ENCODE measurements around the gene SCD5.
A peak's percentile ranks its signal among the peaks of the same experiment; 100 is the strongest.

The SCD5 gene

DNA sequence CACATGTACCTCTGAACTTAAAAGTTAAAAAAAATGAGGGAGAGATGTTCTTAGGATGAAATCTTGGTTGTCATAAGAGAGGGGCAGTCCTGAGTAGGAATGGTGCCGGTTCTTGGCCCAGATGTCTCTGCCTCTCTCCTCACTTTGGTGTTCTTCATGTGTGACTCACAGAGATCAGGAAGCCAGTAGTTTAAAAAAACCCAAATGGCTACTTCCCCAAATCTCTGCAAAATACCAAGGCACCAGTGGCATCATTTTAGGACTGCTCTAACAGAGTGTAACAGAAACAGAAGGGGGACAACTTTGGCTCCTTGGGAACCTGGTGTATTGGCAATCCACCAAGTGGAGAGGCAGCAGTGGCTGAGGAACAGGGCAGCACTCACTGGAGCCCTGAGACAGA lies 116.8 kb downstream of the SCD5 start:
- no peak for DNase-seq

DNA sequence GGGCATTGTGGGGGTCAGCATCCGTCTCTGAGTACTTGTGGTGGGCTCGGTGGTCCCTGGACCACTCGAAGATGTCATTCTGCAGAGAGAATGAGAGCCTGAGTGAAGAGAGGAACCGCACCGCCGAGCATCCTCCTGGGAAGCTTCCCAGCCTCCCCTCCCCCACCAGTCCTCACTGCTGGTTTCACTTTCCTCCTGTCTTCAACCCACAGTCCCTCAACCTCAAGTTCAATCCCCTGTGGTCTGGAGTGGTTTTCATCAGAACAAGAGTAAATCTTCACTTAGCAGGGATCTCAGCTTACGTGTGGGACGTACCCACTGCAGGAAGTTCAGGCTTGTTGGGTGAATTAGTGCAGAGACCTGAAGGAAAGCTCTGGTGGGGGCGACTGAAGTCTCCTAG lies 117.8 kb downstream of the SCD5 start:
- no peak for DNase-seq

DNA sequence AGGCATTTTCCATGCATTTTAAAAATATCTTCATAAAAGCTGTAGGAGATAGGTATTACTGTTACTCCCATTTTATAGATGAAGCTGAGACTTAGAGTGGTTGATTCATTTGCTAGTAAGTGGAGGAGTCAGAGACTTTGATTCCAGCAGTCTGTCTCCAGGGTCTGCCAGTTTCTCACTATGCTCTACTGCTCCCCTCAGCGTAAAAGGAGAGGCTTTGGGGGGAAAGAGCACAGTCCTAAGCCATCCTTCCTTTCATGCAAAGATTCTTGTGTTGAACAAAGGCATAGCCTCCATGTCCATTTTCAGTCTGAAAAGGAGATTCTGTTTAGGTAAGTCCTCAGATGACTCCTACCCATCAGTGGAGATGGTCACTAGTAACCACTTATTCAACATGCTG lies 119.1 kb downstream of the SCD5 start:
- no peak for DNase-seq

DNA sequence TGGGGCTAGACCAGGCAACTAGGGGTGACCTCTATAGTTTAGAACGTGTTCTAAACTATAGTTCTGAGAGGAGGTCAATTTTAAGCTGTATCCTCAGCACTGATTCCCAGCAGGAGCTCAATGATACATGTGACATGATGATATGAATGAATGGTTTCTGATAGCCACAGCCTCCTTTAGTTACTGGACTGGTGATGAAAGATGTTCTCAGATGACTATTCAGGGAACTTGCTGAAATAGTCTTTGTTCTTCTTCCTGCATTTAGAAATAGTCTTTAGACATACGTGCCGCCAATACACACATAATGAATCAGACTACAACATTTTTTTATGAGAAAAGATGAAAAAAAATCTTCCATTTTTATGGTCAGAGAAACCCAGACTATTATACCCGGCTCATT lies 120.5 kb downstream of the SCD5 start:
- DNase-seq, result no peak

DNA sequence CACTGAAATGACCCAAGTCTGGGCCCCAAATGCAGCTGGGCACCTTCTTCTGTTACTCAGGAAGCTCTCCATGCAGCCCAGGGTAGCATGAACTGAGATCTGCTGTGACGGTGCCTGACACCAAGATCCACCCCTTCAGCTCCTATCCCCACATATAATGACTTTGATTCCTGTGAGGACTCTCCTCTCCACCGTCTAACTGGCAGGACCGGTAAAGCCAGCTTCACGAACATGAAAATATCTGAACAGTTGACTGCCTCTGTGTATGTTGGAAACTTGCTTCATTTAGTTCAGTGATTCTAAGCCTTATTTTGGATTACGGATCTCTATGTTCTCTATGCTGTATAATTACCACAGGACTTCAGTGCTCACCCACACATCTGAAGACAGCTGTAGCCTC lies 121.3 kb downstream of the SCD5 start:
- no peak for DNase-seq

DNA sequence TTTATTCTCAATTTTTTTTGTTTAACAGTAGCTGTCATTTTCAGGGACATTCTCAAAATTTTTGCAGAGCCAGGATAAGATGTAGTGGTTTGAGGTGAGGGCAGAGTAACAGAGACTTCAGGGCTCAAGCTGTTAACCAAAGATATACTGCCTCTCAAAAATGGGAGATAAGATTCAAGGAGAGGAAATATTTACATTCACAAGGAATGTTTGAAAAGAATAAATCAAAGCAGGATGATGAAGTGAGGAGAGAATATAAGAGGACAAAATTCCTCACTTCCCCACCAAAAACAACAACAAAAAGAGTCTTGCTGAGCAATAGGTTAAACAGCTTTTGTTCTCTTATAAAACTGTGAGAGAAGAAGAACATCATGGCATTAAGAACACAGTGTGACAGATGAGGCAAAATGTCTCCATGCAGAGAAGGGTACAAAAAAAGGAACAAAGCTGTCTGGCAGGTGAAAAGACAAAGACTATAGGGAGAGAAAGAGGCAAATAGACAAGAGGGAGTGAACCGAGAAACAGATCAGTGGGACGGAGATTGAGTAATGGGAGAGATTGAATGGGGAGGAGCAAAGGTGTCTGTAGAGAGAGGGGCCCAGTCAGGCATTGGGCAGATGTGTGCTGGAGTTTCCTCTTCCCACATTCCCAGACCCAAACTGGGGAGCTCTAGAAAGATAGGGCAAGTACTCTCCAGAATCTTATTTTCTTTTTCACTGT lies 130.7 kb downstream of the SCD5 start:
- DNase-seq, result no peak

DNA sequence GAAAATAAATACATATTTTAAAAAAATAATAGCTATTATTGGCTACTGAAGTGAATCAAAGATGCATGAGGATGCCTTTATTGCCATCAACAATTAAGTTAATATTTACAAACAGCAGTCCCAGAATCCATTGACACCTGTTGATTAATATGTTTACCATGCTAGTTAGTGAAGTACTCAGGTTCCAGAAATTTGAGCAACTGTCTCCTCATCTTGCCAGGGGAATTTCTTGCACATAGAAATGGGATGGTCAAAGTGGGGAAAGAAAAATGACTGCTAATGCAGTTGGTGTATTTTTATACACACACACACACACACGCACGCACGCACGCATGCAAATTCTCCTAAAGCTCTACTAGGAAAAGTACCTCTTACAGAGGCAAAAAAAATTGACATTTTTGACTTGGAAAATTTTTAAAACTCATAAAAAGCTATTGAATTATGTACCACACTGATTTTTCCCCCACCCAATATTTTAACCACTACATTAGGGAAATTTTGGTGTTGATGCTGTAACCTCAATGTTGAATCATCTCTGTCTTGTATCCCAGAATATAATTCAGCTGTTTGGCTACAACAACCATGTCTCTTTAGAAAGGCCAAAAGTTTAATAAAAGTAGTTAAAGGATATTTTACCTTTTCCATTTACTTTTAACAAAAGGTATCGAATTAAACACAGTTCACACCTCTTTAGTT lies 131.5 kb downstream of the SCD5 start:
- DNase-seq, result no peak

DNA sequence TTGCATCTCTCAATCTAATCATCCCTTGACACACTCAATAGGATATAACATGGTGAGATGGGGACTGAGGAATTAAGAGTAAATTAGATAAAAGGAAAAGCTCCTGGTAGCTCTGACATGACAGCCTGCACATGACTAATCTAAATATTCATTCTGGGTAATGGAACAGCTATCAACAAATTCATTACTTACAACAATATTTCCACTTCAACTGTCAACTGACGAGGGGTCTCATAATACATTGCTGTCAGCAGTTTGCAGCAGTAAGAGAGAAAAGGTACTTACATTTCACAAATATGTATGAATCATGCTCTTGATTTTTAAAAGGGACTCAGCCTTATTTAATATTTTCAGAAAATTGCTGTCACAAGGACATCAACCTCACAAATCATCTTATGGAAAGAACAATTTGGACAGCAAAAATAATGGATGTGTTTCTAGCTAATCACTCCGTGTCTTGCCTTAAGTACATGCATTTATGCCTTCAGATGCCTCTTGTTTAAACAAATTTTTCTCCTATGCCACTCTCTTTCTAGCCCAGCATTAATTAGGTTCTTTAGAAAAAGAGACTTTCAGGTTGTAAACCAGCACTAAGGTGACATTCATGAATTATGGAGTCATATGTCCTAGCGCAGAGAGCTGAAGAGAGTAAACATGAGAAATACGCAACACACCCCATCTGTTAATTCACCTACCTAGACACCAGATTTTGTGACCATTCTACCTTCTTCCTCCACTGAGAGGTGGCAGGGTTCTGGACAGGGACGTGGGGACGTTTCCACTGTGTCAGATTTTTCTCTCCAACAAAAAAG lies 137.2 kb downstream of the SCD5 start:
- DNase-seq, result no peak

DNA sequence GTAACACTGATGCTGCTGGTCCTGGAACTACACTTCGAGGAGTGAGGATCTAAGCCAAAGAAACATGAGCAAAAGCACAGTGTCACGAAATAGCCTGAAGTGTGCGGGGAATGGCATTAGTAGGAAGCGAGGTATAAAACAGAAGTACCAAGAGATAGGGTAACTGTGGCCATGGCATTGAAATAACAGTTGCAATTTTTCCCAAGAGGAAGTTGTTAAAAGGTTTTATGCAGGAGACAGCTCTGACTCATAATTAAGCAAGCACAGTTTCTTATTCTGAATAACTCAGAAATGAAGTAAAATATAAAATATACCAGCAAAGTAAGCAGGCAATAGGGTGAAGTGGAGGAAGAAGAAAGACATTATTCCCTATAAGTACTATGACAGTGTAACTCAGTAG lies 146.5 kb downstream of the SCD5 start:
- DNase-seq, result no peak

DNA sequence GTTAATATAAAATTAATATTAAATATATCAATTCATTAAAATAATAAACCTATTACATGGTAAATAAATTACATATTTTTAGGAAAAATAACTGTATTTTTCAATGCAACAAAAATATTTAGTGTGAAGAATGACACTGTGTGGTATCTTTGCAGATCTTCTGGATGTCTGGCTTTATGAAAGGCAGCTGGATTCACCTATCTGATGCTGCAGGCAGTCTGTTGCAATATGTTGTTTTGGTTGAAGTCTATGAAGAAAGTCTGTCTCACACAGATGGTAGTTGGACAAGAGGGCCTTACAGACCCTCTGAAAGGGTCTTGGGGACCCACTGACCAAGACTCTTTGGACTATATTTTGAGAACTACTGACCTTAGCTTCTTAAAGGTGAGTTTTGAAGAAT lies 147.7 kb downstream of the SCD5 start:
- no peak for DNase-seq

DNA sequence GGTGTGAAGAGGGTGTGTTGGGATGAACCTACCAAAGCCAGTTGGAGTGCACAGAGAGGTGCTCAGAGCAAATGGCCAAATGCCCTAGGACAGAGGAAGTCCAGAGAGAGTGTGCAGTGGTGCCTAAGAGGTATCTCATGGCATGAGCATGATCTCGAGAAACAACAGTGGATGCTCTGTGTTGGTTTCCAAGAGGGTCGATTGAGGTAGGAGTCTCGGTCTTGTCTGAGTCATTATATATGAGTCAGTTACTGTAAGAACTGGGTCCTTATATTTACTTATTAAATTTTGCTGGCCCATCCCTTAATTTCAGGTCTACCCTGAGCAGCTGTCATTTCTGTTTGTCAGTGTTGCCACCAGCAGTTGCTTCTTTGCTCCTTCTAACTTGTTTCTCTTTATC lies 150.2 kb downstream of the SCD5 start:
- DNase-seq, result no peak

DNA sequence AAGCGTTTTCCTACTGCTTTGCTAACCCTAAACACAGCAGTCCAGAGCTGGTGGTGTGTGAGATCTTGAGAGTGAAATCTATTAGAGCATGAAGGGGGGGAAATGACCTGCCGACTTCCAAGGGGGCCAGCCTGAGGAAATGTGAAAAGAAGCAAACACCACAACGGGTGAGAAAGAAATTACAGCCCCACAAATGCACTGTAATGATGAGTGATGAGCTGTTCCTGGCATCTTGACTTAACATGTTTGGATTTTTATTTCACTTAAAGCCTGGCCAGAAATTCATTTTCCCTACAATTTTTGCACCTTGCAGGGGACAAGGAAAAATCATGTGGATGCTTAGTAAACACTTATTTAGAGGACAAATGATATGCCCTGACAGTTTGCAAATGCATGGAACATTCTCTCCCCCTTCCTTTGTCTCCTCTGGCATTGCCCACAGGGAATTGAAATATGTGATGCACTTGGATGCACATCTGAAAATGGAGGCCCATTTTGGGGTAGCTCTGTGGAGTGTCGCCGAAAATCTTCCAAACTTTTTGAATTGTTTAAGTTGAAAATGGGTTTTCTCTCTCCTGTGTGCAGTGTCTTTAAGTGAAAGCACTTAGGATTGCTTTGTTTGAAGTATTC lies 152.5 kb downstream of the SCD5 start:
- DNase-seq, result no peak

DNA sequence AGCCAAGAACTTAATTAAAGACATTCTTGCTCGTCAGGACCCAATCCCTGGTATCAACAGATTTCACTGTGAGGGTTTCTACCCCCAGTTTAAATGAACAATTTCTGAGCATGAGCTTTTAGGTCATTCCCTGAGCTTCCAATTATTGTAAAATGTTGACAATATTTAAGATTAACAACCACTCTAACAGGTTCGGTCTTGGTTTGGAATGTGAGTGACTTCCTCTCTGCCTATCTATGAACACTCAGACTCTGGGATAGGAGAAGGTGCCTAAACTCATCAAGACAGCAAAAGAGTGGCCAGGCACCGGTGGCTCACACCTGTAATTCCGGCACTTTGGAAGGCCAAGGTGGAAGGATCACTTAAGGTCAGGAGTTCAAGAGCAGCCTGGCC lies 153.9 kb downstream of the SCD5 start:
- no peak for DNase-seq

DNA sequence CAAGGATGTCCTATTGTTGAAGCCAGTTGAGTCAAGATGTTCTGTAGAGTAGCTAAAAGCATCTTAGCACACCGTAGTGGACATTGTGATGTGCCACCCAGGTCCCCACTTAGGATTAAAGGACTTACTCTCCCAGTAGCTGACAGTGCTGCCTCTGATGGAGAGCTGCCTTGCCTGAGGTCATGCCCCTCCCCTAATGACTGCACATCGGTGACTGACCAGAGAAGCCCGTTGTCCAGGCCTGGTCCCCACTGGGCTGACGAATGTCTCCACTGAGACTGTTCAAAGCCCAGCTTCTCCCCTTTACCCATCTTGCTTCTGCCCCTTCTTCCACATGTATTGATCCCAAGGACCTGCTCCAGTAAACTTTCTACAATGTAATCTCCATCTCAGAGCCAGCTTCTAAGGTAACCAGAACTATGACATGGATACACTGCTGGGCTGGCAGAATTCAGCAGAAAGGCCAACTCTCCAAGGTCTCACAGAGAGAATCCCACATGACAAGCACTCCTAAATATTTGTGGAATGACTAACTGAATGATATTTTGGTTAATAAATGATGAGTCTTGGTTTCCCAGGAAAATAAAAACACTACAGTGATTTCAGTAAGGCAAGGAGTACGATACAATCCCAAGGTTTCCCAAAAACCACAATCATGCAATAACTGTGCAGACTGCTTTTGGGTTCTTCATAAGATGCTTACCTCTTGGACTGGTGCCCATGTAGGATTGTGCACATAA lies 154.4 kb downstream of the SCD5 start:
- DNase-seq, result peak; percentile 22

DNA sequence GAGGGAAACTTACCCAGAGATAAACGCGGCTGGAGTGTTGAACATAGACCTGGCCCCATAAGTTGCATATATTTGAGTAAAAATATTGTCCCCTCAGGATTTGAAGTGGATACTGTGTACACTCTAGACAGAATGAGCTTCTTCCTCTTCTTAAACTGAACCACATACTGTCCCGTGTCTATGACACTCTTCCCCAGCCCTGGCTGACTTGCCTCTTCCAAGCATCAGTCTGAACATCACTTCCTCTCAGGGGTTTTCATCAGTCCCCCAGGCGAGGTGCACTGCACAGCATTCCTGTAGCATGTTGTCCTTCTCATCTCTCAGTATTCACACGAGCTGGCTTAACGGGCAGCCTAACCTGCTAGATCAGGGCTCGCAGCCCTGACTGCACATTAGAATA lies 156.3 kb downstream of the SCD5 start:
- no peak for DNase-seq

DNA sequence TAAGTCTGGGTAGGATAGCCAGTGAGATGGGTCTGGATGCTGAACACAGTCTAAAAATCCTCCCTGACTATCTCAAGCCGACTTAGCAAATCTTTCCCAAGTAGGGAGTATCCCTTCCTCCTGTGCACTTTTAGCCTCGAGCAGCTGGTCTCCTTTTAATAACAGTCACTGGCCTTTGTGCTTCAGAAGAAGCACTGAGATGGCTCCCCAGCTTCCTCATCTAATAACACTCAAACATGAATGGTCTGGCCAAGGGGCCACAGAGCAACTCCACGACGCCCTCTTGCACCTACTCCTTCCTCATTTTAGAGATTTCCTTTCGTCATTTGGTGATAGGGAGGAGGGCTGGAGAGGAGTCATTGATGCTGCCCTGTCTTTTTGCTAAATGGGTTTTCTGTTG lies 158.1 kb downstream of the SCD5 start:
- DNase-seq, result no peak

DNA sequence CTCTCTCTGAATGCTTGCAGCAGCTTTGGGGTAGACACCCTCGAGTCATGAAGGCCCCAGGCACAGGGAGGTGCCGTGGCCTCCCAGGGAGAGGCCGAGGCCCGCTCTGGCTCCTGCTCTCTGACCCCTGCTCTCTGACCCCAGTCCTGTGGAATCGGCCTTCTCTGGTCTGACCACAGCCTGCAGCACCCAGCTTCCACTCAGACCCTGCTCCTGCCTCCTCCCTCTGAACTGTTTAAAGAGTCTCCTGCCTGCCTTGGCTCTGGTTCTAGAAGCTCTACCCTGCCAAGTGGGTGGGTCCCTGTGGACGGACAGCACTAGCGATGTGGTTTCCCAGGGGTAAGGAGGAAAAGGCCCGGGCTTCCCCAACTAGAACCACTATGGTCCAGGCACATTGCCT lies 158.6 kb downstream of the SCD5 start:
- no peak for DNase-seq

DNA sequence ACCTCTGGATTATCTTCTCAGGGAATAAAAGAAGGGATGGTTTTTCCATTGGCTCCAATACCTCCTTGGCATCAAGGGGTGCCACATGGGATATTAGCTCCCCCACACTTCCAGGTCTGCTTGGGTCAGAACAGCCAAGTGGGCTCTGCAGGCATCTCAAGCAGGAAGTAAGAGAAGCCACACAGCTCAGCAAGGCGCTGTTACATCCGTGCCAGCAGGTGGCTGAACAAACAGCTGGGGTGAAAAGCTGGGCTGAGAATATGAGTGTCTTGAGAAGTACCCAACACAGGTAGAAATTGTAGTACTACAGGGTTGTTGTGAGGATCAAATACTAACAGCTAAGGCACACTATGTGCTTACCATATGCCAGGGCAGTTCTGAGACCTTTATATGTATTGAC lies 160.1 kb downstream of the SCD5 start:
- no peak for DNase-seq

DNA sequence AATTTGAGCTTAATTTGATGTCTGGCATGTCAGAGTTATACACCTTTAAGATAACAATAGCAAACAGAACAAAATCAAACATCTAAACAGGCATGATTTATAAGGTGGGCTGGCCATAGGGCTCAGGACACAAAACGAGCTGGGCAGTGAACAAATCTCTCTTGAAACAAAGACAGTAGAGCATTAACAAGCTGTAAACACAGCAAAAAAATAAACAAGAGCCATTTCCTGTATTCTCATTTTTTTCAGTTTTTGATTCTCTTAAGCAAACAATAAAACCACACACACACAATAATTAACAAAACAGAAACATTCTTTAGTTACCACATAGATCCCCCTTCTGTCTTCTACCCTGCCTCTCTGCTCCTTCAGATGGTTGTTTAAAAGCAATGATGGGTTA lies 168.5 kb downstream of the SCD5 start:
- DNase-seq, result no peak

DNA sequence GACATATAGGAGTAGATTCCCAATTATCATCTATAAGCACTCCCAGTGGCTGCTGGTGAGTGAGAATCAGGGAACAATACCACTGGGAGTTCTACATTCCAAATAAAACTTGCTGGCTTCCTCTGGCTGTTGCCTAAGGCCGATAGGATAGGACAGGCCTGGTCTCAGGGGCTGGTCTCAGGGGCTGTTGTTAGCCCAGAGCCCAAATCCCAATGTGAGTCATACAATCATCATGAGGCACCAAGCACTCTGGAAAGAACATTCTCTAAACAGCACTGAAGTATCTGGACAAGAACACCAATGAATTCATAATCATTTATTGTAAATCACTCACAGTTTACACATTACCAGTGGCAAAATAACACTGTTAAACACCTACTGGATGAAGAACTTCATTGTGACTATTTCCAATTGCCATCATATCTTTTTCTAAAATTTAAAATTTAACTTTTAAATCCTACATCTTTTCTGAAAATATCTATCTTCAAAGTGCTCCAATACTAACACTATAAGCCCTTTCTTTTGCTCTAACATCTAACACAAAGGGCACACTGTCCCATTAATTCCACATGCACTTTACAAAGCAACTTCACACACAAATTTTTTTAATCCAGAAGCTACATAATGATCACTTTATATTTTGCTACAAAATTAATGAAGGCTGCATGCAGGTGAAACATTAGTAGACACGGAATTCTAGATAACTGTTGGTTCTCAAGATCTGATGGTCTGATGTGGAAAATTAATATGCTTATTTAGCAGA lies 169.2 kb downstream of the SCD5 start:
- peak; percentile 18 for DNase-seq

DNA sequence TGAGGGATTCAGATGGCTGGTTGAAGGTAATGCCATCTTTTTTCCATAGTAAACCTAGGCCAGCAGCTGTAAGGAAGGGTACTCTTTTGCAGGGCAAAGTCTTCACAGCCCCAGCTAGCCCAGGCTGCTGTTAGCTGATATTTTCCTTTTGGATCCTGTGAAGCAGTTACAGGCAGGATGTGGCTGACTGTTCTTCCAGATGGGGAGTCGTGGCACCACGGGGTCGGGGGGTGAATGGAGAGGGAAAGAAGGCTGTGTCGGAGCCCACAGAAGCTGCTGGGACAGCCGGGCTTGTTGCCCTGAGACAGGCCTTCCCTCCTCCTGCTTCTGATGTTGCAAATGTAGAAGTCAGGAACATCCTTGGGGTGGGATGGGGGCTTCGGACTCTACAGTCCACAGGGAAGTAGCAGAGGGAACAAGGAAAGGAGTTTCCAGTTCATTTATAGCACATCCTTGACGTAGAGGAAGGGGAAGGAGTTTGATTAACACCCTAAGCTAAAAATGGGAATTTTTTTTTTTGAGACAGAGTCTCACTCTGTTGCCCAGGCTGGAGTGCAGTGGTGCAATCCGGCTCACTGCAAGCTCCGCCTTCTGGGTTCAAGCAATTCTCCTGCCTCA lies 172.2 kb downstream of the SCD5 start:
- no peak for DNase-seq

DNA sequence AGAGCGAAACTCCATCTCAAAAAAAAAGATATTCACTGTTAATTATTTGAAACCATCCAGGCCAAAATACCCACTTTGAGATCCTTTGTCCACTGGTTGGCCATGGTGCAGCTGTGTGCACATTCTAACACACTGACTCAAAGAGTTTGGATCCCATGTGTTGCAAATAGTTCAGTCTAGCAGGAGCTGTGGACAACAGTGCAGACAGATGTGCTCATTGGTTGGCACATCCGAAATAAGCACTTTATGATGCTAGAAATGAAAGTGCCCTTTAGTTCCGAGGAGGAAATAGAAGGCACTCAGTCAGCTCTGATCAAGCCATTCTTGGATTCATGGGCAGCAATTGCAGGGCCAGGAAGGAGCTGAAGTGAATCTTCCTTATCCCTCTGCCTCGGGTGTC lies 173.8 kb downstream of the SCD5 start:
- DNase-seq, result no peak

Data from NCI-H226 (cell line).